ENCODE measurements around the gene FOXP1. TPM values are rescaled to one million over a fixed set of nuclear protein-coding genes. Genes with fewer than 3 reads are reported as not detected.
"Not testable (repeated sequence)": the region's sequence is repeated elsewhere in the genome, so short reads cannot be mapped to it uniquely, and the experiment has no call there.

Gene FOXP1
- total and polyA plus RNA-seq, 8 donors: 12.3 to 215 (median 117) TPM

- Histone ChIP-seq H3K9me3 (no peaks in the 10 kb centered on the region), H3K27me3 (no peaks in the 10 kb centered on the region), H3K4me3 (no peak overlapping the region), H3K4me1 (peaks cover 0 to 62% (median 27%) of the 10 kb centered on the region in 4 donors), H3K36me3 (no peaks in the 10 kb centered on the region), H3K27ac (no peak overlapping the region)
- no peak for DNase-seq
- TF ChIP-seq POLR2AphosphoS5 (IDR thresholded peaks at IDR 0.05) (no peak), CTCF (IDR thresholded peaks at IDR 0.05) (no peak)
- WGBS, 5 donors: 87 to 96% (median 95%) methylated on average over 5 of the region's 5 CpGs
- intact Hi-C loops (cut with DNase I; ENCODE audit: low total_unique reads): no loop called here
Observed at GRCh38 chr3:71436337-71436736, 147.2 kb downstream of the FOXP1 start.

- H3K27ac ChIP-seq; H3K36me3 ChIP-seq; H3K9me3 ChIP-seq; H3K4me3 ChIP-seq; DNase-seq; H3K27me3 ChIP-seq; intact Hi-C loops (cut with DNase I; ENCODE audit: low total_unique reads): not testable (repeated sequence)
- 92 to 96% (median 94%) methylated on average over 2 to 6 of the region's 7 CpGs for WGBS, 5 donors
- peaks cover 0 to 61% (median 25%) of the 10 kb centered on the region in 4 donors for H3K4me1 ChIP-seq
Observed at GRCh38 chr3:71435836-71436235, 147.7 kb downstream of the FOXP1 start.

GRCh38 chr3:71433631-71434030 lies 149.9 kb downstream of the FOXP1 start:
- no peaks in the 10 kb centered on the region for H3K36me3 ChIP-seq
- H3K27me3 ChIP-seq: no peaks in the 10 kb centered on the region
- H3K27ac ChIP-seq: no peak overlapping the region
- intact Hi-C loops (cut with DNase I; ENCODE audit: low total_unique reads): no loop called here
- TF ChIP-seq POLR2A (IDR thresholded peaks at IDR 0.05) (no peak), CTCF (IDR thresholded peaks at IDR 0.05) (no peak), EP300 (IDR thresholded peaks at IDR 0.05) (no peak), POLR2AphosphoS5 (IDR thresholded peaks at IDR 0.05) (no peak)
- WGBS, 5 donors: 44 to 52% (median 47%) methylated on average over 9 of the region's 9 CpGs
- H3K9me3 ChIP-seq: no peaks in the 10 kb centered on the region
- H3K4me3 ChIP-seq: no peak overlapping the region
- peaks cover 6 to 61% (median 23%) of the 10 kb centered on the region in 4 donors for H3K4me1 ChIP-seq
- no peak for DNase-seq

- peak overlapping the region in 2 of 5 donors; percentile 10 to 54 for H3K27ac ChIP-seq
- no peaks in the 10 kb centered on the region for H3K36me3 ChIP-seq
- H3K4me3 ChIP-seq: no peak overlapping the region
- 75 to 90% (median 81%) methylated on average over 17 of the region's 17 CpGs for WGBS, 5 donors
- no peaks in the 10 kb centered on the region for H3K9me3 ChIP-seq
- DNase-seq: peak in 1 of 2 donors; percentile 28
- intact Hi-C loops (cut with DNase I; ENCODE audit: low total_unique reads): no loop called here
- H3K4me1 ChIP-seq: peaks cover 7 to 57% (median 27%) of the 10 kb centered on the region in 4 donors
- TF ChIP-seq CTCF (IDR thresholded peaks at IDR 0.05) (no peak), EP300 (IDR thresholded peaks at IDR 0.05) (no peak), POLR2A (IDR thresholded peaks at IDR 0.05) (no peak), POLR2AphosphoS5 (IDR thresholded peaks at IDR 0.05) (no peak)
- H3K27me3 ChIP-seq: no peaks in the 10 kb centered on the region
Observed at GRCh38 chr3:71432044-71432975, 151.2 kb downstream of the FOXP1 start.
